Measurements from ENCODE around the gene FAM219B. TPM values are rescaled to one million over a fixed set of nuclear protein-coding genes. Genes with fewer than 3 reads are reported as not detected.
A peak's percentile ranks its signal among the peaks of the same experiment; 100 is the strongest.

FAM219B gene
- total RNA-seq, 1 donor from 2014 or later = 90.4 TPM

- POLR2A ChIA-PET = interaction anchor here (0.7 kb wide), 1 partner anchor 816 kb away, joined by 3 read pairs; no protein-coding TSS in a partner anchor
- peaks cover 6% of the 10 kb centered on the region for H3K4me1 Mint-ChIP-seq
- no peaks in the 10 kb centered on the region for H3K9me3 Mint-ChIP-seq
- intact Hi-C loops (cut with micrococcal nuclease) = no loop called here
- H3K27me3 Mint-ChIP-seq = no peaks in the 10 kb centered on the region
- no peak overlapping the region for H3K4me3 Mint-ChIP-seq
- TF ChIP-seq CTCF (IDR thresholded peaks at IDR 0.05) = no peak
- H3K27ac Mint-ChIP-seq = no peak overlapping the region
- DNase-seq (no peak), ATAC-seq (ENCODE audit: low read depth) (no peak)
- peaks cover 2% of the 10 kb centered on the region for H3K36me3 Mint-ChIP-seq (ENCODE audit: low read depth)
- CTCF ChIA-PET = no interaction called here
Measured at GRCh38 chr15:74878273-74878672, 28.4 kb downstream of the FAM219B start.

GRCh38 chr15:74873756-74874424 lies 32.8 kb downstream of the FAM219B start:
- ChIA-PET CTCF (interaction anchor here (0.9 kb wide), 1 partner anchor 27 kb away, joined by 7 read pairs; no protein-coding TSS in a partner anchor), POLR2A (interaction anchor here (0.5 to 2.6 kb wide), 18 partner anchors 16 to 766 kb away, joined by 3 to 17 read pairs (median 6); partner anchors contain the start of genes FAM219B, IMP3 and MPI)
- no peak for DNase-seq
- Mint-ChIP-seq H3K9me3 (no peaks in the 10 kb centered on the region), H3K4me1 (peaks cover 43% of the 10 kb centered on the region), H3K4me3 (peak overlapping the region; percentile 90), H3K27ac (peak overlapping the region; percentile 92), H3K36me3 (ENCODE audit: low read depth) (peaks cover 26% of the 10 kb centered on the region), H3K27me3 (no peaks in the 10 kb centered on the region)
- no peak for ATAC-seq (ENCODE audit: low read depth)
- intact Hi-C loops (cut with micrococcal nuclease) = loop anchor here (1.0 to 2.0 kb wide), 7 partner anchors 16 to 333 kb away; partner anchors contain the start of genes ARID3B, CLK3, COX5A and FAM219B
- TF ChIP-seq CTCF (IDR thresholded peaks at IDR 0.05) = no peak

- intact Hi-C loops (cut with micrococcal nuclease) = loop anchor here (1.0 to 2.0 kb wide), 7 partner anchors 17 to 332 kb away; partner anchors contain the start of genes ARID3B, CLK3, COX5A and FAM219B
- DNase-seq (peak; percentile 90), ATAC-seq (ENCODE audit: low read depth) (peak; percentile 93)
- CTCF ChIA-PET = interaction anchor here (0.9 to 1.3 kb wide), 2 partner anchors 28 to 29 kb away, joined by 5 to 7 read pairs; no protein-coding TSS in a partner anchor
- Mint-ChIP-seq H3K4me1 (peaks cover 50% of the 10 kb centered on the region), H3K4me3 (peak within 1 kb of the TSS; percentile 90), H3K36me3 (ENCODE audit: low read depth) (peaks cover 31% of the 10 kb centered on the region), H3K27ac (peak within 1 kb of the TSS; percentile 94), H3K27me3 (no peaks in the 10 kb centered on the region), H3K9me3 (no peaks in the 10 kb centered on the region)
- TF ChIP-seq CTCF (IDR thresholded peaks at IDR 0.05) = no peak
- POLR2A ChIA-PET = interaction anchor here (0.5 to 2.6 kb wide), 16 partner anchors 10 to 767 kb away, joined by 3 to 17 read pairs (median 4); partner anchors contain the start of genes FAM219B, IMP3, MPI and SIN3A
Measured at GRCh38 chr15:74873036-74873755, 33.5 kb downstream of the FAM219B start, which contains the start of gene SCAMP2. Gene SCAMP2, minus strand, starts transcription at chr15:74873365. Its CDS starts 110 bp downstream, at chr15:74873255.

GRCh38 chr15:74872702-74873035 lies 34.0 kb downstream of the FAM219B start:
- Mint-ChIP-seq H3K27ac (peak overlapping the region; percentile 94), H3K4me3 (peak overlapping the region; percentile 90), H3K27me3 (no peaks in the 10 kb centered on the region), H3K36me3 (ENCODE audit: low read depth) (peaks cover 36% of the 10 kb centered on the region), H3K9me3 (no peaks in the 10 kb centered on the region), H3K4me1 (peaks cover 56% of the 10 kb centered on the region)
- ChIA-PET CTCF (interaction anchor here (1.3 kb wide), 1 partner anchor 29 kb away, joined by 5 read pairs; no protein-coding TSS in a partner anchor), POLR2A (interaction anchor here (0.6 to 2.6 kb wide), 10 partner anchors 10 to 579 kb away, joined by 3 to 17 read pairs (median 10); partner anchors contain the start of genes FAM219B, MPI, PPCDC and SIN3A)
- DNase-seq (no peak), ATAC-seq (ENCODE audit: low read depth) (no peak)
- intact Hi-C loops (cut with micrococcal nuclease) = loop anchor here (1.0 to 2.0 kb wide), 7 partner anchors 18 to 332 kb away; partner anchors contain the start of genes ARID3B, CLK3, COX5A and FAM219B
- no peak for TF ChIP-seq CTCF (IDR thresholded peaks at IDR 0.05)

Measured in activated B cell treated with CpG ODN at 0.5 μM for 24 hours (primary cell).